Measurements from ENCODE around the gene PTPRN2. TPM values are rescaled to one million over a fixed set of nuclear protein-coding genes. Genes with fewer than 3 reads are reported as not detected.

PTPRN2 gene
- total RNA-seq, 2 experiments from 2014 or later = 0.70 TPM; not detected in 1

DNA sequence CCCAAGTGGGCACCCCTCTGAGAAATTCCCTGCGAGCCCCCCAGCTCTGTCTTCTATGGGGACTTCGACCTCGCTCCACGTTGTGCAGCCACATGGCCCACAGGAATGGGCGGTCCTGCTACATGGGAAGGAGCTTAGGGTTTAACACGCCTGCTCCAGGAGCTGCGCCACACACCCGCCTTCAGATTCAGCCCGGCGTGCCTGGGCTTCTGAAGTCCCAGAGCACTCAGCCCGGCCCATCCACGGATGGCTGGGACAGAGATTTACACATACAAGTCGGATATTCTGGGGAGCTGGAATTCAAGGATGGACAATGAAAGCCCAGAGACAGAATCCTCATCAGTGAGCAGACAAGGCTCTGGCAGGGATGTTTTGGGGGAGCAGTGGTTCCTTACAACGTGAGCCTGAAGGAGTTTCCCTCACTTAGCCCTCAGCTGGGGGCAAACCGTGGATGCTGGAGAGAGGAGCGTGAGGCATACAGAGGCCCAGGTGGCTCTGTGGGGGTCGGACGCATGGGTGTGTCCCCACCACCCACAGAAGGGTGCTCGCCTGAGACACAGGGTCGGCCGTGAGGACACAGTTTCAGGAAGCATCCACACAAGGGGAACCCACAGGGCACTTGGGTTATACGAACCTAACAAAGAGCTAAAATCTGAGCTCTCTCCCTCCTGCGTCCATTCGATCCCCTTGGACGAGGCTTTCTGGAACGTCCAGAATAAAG lies 877.9 kb downstream of the PTPRN2 start:
- ChIA-PET CTCF (ENCODE audit: unreplicated experiment) (no interaction called here), POLR2A (no interaction called here)
- no peaks in the 10 kb centered on the region for H3K4me1 ChIP-seq (ENCODE audit: insufficient read depth, low read length, poor library complexity, severe bottlenecking)
- no peaks in the 10 kb centered on the region for H3K79me2 ChIP-seq (ENCODE audit: insufficient read depth, low read depth, low read length)
- H3K4me3 ChIP-seq (ENCODE audit: low read depth, low read length, poor library complexity, severe bottlenecking) = no peak overlapping the region
- intact Hi-C loops (cut with micrococcal nuclease; ENCODE audit: unreplicated experiment) = no loop called here
- no peak overlapping the region for H2AFZ ChIP-seq (ENCODE audit: low read length)
- TF ChIP-seq EZH2phosphoT487 (IDR thresholded peaks at IDR 0.05; ENCODE audit: borderline replicate concordance, low read depth, low read length) = no peak
- TF ChIP-seq CTCF (conservative IDR thresholded peaks at IDR 0.05; ENCODE audit: low read length) = no peak
- no peak overlapping the region for H3K27ac ChIP-seq (ENCODE audit: low read depth, low read length, poor library complexity, severe bottlenecking)
- H3K36me3 ChIP-seq (ENCODE audit: insufficient read depth, low read length) = no peaks in the 10 kb centered on the region
- H3K9me3 ChIP-seq (ENCODE audit: low read length) = no peaks in the 10 kb centered on the region
- BruUV-seq (replicated peaks) = no TSS peak
- H4K20me1 ChIP-seq (ENCODE audit: insufficient read depth, low read length) = no peaks in the 10 kb centered on the region
- H3K4me2 ChIP-seq (ENCODE audit: low read length) = no peak overlapping the region
- DNase-seq (ENCODE audit: low spot score) = no peak
- no peaks in the 10 kb centered on the region for H3K9me2 ChIP-seq (ENCODE audit: insufficient read depth, low read length)

DNA sequence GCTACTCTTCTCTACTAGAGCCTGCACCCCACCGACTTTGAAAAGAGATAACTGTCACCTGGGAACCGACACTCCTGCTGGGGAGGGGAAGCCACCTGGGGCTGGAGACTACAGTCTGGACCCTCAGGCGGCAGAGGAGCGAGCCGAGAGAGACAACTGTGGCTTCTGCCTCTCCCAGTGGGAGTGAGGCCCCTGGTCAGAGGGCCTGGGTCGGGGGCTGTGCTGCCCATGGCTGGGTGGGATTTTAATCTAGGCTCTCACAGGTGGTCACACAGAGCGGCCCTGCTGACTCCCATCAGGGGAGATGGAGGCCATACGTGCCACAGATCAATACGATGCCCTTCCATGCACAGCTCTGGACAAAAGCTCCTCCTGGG lies 878.7 kb downstream of the PTPRN2 start:
- POLR2A ChIA-PET = no interaction called here
- Histone ChIP-seq H3K4me1 (ENCODE audit: insufficient read depth, low read length, poor library complexity, severe bottlenecking) (no peaks in the 10 kb centered on the region), H3K27ac (ENCODE audit: low read depth, low read length, poor library complexity, severe bottlenecking) (no peak overlapping the region), H3K9me3 (ENCODE audit: low read length) (no peaks in the 10 kb centered on the region), H3K4me2 (ENCODE audit: low read length) (no peak overlapping the region), H3K4me3 (ENCODE audit: low read depth, low read length, poor library complexity, severe bottlenecking) (no peak overlapping the region), H2AFZ (ENCODE audit: low read length) (no peak overlapping the region), H3K9me2 (ENCODE audit: insufficient read depth, low read length) (no peaks in the 10 kb centered on the region), H4K20me1 (ENCODE audit: insufficient read depth, low read length) (no peaks in the 10 kb centered on the region), H3K79me2 (ENCODE audit: insufficient read depth, low read depth, low read length) (no peaks in the 10 kb centered on the region), H3K36me3 (ENCODE audit: insufficient read depth, low read length) (no peaks in the 10 kb centered on the region)
- no TSS peak for BruUV-seq (replicated peaks)
- CTCF ChIA-PET (ENCODE audit: unreplicated experiment) = no interaction called here
- TF ChIP-seq EZH2phosphoT487 (IDR thresholded peaks at IDR 0.05; ENCODE audit: borderline replicate concordance, low read depth, low read length) (no peak), CTCF (conservative IDR thresholded peaks at IDR 0.05; ENCODE audit: low read length) (no peak)
- intact Hi-C loops (cut with micrococcal nuclease; ENCODE audit: unreplicated experiment) = no loop called here
- no peak for DNase-seq (ENCODE audit: low spot score)

Measured in OCI-LY7 (cell line).